Ramos (cell line): ENCODE results near the gene MGRN1.

Source experiments
- in situ Hi-C: fragments of 300-500 bp; cut with MboI; formaldehyde crosslinking; loops from one replicate; pipeline ENCODE4 v1.14.3; 2022; ENCODE audit warnings: low sequenced_read_pairs; ENCODE audit not compliant: unreplicated experiment

The MGRN1 gene

GRCh38 chr16:4667203-4667963 is 42.8 kb downstream of the MGRN1 start:
- in situ Hi-C loops = no loop called here

DNA sequence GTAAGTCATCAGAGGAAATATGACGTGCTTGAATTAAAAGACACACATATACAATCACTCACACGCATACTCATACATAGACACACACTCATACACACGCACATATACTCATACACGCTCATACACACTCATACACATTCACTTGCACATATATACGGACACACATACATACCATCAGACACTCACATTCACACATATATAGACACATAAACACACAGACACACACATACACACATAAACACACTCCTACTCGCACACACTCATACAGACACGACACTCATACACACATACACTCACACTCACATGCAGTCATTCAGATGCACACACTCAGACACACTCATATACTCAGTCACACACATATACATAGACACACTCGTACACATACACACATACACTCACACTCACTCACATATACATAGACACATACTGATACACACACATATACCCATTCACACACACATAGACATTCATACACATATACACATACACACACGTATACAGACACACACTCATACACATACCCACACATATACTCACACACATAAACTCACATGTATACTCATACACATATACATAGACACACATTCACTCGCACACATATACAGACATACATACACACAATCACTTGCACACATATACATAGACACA is 43.8 kb downstream of the MGRN1 start:
- in situ Hi-C loops = no loop called here

DNA sequence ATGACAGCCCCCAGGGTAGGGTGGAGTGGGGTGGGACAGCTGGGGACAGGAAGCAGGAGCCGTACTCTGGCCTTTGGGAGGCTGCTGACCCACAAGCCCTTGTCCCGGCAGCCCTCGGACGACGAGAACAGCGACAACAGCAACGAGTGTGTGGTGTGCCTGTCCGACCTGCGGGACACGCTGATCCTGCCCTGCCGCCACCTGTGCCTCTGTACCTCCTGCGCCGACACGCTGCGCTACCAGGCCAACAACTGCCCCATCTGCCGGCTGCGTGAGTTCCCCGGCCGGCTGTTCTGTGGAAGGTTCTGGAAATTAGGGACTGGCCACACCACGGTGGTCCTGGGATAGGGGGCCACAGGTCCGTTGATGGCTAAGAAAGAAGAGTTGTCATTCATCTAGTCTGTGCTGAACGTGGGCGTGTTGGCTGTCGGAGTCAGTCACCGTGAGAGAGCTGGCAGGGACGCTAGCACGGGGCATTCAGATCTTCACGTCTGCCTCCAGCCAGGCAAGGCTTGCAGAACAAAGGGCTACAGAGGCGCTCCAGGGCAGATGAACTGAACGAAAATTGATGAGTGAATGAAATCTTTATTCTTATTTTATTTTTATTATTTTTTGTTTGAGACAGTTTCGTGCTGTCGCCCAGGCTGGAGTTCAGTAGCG is 48.9 kb downstream of the MGRN1 start:
- in situ Hi-C loops = no loop called here

DNA sequence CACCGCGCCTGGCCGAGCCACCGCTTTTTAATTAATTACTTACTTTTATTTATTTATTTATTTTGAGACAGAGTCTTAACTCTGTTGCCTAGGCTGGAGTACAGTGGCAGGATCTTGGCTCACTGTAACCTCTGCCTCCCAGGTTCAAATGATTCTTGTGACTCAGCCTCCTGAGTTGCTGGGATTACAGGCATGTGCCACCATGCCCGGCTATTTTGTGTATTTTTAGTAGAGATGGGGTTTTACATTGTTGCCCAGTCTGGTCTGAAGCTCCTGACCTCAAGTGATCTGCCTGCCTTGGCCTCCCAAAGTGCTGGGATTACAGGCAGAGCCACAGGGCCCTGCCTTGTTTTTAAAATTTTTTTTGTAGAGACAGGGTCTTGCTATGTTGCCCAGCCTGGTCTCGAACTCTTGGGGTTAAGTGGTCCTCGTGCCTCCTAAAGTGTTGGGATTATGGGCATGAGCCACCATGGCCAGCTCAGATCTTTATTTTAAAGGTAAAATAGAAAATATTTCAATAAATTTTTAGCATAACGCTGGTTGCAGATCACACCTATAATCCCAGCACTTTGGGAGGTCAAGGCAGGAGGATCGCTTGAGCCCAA is 50.4 kb downstream of the MGRN1 start:
- in situ Hi-C loops = no loop called here

DNA sequence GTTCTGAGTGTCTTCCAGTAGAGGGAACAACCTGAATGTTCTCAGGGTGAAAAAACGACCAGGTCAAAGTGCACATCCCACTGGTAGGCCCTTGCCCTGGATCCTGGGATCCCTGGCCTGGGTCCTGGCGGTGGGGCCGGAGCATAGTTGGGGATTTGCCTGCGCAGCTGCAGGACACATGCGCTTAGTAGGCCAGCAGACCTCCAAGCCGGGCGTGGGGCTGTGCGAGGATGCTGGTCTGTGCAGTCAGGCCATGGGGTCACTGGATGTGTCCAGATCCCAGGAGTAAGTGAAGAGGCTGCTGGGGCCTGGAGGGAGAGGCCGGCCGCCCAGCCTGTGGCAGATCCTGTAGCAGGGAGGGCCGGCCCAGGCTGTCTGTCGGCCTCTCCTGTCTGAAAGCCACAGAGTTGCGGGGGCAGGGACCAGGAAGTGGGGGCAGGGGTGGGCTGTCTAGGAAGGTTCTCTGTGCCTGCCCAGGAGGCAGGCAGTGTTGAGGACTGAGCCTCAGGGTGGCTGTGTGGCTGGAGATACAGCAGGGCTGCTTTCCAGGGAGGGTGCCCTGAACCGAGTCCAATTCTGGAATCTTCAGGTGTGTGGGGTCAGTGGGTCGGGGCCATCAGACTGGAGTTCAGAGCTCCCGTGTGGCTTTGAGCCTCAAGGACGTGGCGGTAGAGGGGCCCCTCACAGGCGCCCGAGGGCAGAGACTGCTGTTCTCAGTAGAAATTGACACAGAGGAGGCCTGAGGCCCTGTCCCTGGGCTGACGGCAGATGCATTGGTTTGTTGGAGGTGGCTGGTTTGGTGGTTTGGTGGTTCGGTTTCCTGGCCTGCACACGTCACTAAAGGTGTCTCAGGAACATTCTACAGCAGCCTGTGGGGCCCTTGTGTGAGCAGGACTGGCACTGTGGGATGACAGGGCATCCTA is 51.5 kb downstream of the MGRN1 start:
- in situ Hi-C loops = no loop called here

GRCh38 chr16:4676831-4677230 is 52.2 kb downstream of the MGRN1 start:
- in situ Hi-C loops = no loop called here

GRCh38 chr16:4677390-4677789 is 52.8 kb downstream of the MGRN1 start:
- in situ Hi-C loops = no loop called here

DNA sequence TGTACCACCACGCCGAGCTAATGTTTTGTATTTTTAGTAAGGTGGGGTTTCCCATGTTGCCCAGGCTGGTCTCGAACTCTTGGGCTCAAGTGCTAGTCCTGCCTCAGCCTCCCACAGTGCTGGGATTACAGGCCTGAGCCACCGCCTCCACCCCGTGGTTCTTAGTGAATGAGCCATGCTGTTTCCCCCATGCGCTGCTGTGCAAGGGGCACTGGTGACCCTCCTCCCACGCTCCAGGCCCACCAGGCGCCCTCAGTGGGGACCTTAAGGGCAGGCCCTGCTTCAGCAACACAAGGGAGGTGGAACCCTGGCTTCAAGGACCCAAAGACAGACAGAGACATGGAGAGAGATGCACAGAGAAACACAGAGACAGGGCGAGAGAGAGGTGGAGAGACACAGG is 53.4 kb downstream of the MGRN1 start:
- in situ Hi-C loops = no loop called here

- in situ Hi-C loops = no loop called here
Observed at GRCh38 chr16:4678596-4678995, 54.0 kb downstream of the MGRN1 start.

DNA sequence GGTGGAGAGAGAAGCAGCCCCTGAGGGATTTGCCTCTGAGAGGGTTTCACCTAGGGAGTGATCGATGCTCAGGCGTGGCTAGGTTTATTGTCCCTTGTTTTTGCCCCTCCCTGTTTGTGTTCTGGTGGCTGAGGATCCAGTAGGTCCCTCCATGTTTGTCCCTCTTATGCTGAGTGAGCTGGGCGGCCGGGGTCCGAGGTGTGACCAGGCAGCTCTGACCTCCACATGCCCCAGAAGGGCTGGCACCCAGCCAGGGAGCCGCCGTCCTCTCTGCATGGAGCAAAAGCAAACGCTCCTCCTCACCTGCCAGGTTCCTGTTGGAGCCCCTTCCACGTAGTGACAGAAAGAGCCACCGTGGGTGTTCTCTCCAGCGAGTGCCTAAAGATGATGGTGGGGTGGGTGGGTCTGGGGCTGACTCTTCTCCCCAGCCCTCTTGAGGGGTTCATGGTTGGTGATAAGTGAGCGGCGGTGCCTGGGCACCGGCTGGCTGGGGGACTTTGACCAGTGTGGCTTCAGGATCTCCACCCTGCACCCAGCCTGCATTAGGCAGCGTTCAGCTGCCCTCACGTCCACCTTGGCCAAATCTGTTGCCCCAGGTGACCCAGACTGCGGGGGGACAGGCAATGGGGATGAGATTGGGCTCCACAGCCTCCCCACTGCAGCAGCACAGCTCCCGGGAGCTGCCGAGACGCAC is 54.7 kb downstream of the MGRN1 start:
- in situ Hi-C loops = no loop called here

DNA sequence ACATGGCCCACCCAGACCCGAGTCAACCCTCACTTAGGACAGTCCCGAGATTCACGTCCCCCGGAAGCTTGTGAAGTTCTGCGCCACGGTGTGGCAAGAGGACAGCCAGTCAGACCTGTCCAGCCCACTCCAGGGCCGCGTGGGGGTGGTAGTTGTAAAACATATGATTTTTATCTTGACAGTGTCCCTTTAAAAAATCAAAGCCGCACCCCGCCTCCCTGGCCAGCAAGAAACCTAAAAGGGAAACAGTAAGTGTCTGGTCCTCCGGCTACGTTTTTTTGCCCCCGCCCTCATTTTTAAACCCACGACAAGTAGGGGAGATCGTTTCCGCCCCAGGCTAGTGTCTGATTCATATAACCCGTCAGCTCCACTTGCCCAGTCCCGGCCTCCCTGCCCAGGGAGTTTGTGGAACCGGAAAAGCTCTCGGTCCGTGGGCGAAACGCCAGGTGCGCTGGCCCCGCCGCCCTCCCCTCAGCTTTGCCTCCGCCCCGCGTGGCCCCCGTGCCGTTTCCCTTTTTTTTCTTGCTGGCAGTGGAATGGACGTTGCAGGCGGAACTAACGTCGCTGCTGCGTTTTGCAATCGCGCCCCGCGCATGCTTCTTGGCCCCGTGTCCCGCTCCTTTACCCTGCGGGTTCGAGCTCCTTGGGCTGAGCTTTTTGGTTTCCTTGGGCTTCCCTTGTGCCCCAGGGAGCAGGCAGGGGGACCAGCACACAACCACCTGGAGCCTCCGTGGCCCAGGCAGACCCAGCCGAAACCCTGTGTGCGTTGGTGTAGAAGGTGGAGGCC is 55.4 kb downstream of the MGRN1 start:
- in situ Hi-C loops = no loop called here

DNA sequence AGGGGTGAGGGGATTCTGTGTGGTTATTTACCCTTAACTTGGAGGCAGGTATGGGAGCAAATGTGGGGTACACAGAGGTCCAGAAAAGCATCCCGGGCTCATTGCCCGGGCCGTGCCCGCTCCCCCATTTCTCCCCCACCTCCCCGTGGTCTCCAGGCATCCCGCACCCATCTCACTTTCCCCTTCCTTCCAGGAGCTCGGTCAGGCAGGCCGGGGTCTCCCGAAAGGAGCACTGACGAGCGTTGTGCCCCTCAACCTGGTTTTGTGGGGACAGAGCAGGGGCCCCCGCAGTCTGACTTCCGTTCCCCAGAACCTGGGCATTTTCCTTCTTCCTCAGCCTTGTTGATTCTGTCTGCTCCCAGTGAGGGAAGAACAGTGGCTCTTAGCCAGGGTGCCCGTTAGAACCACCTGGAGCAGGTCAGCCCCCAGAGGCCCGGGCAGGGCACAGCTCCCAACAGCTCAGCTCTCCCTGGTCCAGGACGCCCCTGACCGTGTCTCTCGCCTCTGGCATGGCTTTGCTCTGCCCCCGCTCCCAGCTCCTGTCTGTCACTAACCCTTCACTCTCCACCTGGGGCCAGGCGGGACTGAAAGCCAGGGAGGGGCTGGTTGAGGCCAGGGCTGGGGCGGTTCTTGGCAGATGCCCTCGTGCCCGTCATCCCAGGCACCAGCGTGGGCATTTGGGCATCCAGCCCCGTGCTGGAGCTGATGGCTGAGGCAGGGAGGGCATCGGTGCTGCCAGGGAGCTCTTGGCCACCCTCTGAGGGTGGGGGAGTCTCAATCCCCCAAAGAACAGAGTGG is 56.2 kb downstream of the MGRN1 start:
- in situ Hi-C loops = no loop called here

DNA sequence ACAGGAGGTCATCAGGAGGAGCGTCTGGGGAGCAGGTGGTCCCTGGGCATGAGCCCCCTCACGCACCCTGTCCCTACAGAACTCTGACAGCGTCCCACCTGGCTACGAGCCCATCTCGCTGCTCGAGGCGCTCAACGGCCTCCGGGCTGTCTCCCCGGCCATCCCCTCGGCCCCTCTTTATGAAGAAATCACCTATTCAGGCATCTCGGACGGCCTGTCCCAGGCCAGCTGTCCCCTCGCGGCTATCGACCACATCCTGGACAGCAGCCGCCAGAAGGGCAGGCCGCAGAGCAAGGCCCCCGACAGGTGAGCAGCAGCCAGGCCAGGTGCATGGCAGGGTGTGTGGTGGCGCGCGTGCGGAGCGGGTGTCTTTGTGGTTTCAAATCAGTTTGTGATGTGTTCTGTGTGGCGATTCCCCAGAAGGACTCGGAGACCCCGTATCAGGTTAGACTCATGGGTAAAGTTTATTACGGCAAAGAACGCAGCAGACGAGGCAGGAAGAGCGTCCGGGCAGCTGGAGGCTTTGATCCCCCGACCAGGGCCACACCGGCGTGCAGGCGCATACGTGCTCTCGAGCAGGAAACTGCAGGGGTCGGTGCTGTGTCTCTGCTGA is 57.0 kb downstream of the MGRN1 start:
- in situ Hi-C loops = no loop called here

DNA sequence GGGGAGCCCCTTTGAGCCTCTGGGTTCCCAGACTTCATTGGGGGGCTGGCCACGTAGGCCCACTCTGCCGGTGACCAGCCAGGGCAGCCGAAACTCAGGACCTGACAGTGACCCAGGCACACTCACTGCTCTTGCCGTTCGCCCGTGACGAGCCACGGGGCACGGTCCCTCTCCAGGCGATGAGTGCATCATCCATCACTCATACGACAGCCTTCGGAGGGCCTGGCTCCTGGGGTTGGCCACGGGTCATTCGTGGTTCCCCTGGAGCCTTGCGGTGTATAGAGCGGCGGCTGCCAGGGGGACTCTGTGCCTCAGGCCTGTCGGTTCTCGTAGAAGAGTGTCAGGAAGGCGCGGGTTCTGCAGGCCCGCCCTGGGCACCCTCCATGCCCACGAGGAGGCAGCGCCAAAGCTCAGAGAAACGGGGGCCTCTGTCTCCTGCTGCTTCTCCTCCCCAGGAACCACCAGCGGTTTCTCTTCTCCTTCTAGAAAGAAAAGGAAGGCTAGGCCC is 57.5 kb downstream of the MGRN1 start:
- in situ Hi-C loops = no loop called here

GRCh38 chr16:4682616-4683254 is 58.1 kb downstream of the MGRN1 start:
- in situ Hi-C loops = no loop called here

GRCh38 chr16:4683255-4684057 is 58.8 kb downstream of the MGRN1 start:
- in situ Hi-C loops = no loop called here
